Neural cell (in vitro differentiated cells): Measurements from ENCODE around the gene IL2RG. TPM values are rescaled to one million over a fixed set of nuclear protein-coding genes. Genes with fewer than 3 reads are reported as not detected.

Experiments used
- H2AFZ ChIP-seq: fragments of 200-600, 300-800 bp; sonication (generic), shearing (Covaris generic); 2 replicates; pipeline ENCODE4 v1.6.0; 2014; ENCODE audit warnings: low read depth, mild to moderate bottlenecking, antibody characterized with exemption, low read length, moderate library complexity
- H3F3A ChIP-seq: fragments of 200-600 bp; shearing (Covaris generic); 2 replicates; pipeline ENCODE4 v1.6.1; 2016; ENCODE audit warnings: mild to moderate bottlenecking, moderate library complexity, mixed read lengths, antibody characterized with exemption, low read length; ENCODE audit not compliant: insufficient read depth, poor library complexity, severe bottlenecking
- H3K27ac ChIP-seq: fragments of 200-600, 300-800 bp; sonication (generic), shearing (Covaris generic); 2 replicates; pipeline ENCODE4 v1.5.1; 2014; ENCODE audit warnings: mild to moderate bottlenecking, low read length, moderate library complexity
- H3K27me3 ChIP-seq: fragments of 300-800, 200-600 bp; sonication (generic), shearing (Covaris generic); 2 replicates; pipeline ENCODE4 v1.6.0; 2014; ENCODE audit warnings: mild to moderate bottlenecking, low read depth, low read length, moderate library complexity; ENCODE audit not compliant: insufficient read depth
- H3K36me3 ChIP-seq: fragments of 300-800, 200-600 bp; sonication (generic), shearing (Covaris generic); 2 replicates; pipeline ENCODE4 v1.5.1; 2014; ENCODE audit warnings: mild to moderate bottlenecking, antibody characterized with exemption, low read length, moderate library complexity; ENCODE audit not compliant: insufficient read depth
- H3K4me2 ChIP-seq: fragments of 300-800, 200-600 bp; sonication (generic), shearing (Covaris generic); 2 replicates; pipeline ENCODE4 v1.6.0; 2014; ENCODE audit warnings: mild to moderate bottlenecking, low read length
- H3K4me3 ChIP-seq: fragments of 300-800, 200-600 bp; sonication (generic), shearing (Covaris generic); 2 replicates; pipeline ENCODE4 v1.5.1; 2014; ENCODE audit warnings: mild to moderate bottlenecking, low read length, moderate library complexity
- H3K79me2 ChIP-seq: fragments of 200-600 bp; shearing (Covaris generic); replicated peaks from 2 replicates; pipeline ENCODE4 v1.6.0; 2014; ENCODE audit warnings: mild to moderate bottlenecking, low read length, moderate library complexity; ENCODE audit not compliant: insufficient read depth
- H3K9ac ChIP-seq: fragments of 300-800, 200-600 bp; sonication (generic), shearing (Covaris generic); 2 replicates; pipeline ENCODE4 v1.6.1; 2016; ENCODE audit warnings: mild to moderate bottlenecking, low read length, mixed read lengths
- H3K9me2 ChIP-seq: fragments of 200-600 bp; shearing (Covaris generic); 2 replicates; pipeline ENCODE4 v1.6.1; 2016; ENCODE audit warnings: mild to moderate bottlenecking, low read length, mixed read lengths; ENCODE audit not compliant: insufficient read depth
- H3K9me3 ChIP-seq: fragments of 200-600, 300-800 bp; sonication (generic), shearing (Covaris generic); 2 replicates; pipeline ENCODE4 v1.6.1; 2016; ENCODE audit warnings: mild to moderate bottlenecking, mixed run types, low read length, moderate library complexity, mixed read lengths
- H4K20me1 ChIP-seq: fragments of 200-600 bp; shearing (Covaris generic); 2 replicates; pipeline ENCODE4 v1.6.1; 2016; ENCODE audit warnings: mild to moderate bottlenecking, mixed run types; ENCODE audit not compliant: insufficient read depth
- EP300 ChIP-seq: fragments of 450-650 bp; conservative IDR thresholded peaks from 2 replicates; pipeline ENCODE4 v1.6.1; 2014; ENCODE audit warnings: antibody characterized with exemption, mild to moderate bottlenecking, moderate library complexity; ENCODE audit not compliant: poor library complexity, severe bottlenecking
- EZH2 ChIP-seq: fragments of 200-600, 300-800 bp; shearing (Covaris generic), sonication (generic); IDR thresholded peaks from 2 replicates; pipeline ENCODE4 v1.6.1; 2014; ENCODE audit warnings: antibody characterized with exemption, low read length, borderline replicate concordance, mild to moderate bottlenecking; ENCODE audit not compliant: insufficient read depth, poor library complexity, severe bottlenecking
- MXI1 ChIP-seq: fragments of 450-650 bp; conservative IDR thresholded peaks from 2 replicates; pipeline ENCODE4 v1.6.1; 2014; ENCODE audit warnings: antibody characterized with exemption, mild to moderate bottlenecking; ENCODE audit not compliant: poor library complexity, severe bottlenecking
- POLR2AphosphoS5 ChIP-seq: IDR thresholded peaks from 2 replicates; pipeline ENCODE4 v1.6.1; 2012
- RAD21 ChIP-seq: fragments of 450-650 bp; conservative IDR thresholded peaks from 2 replicates; pipeline ENCODE4 v1.6.1; 2014; ENCODE audit warnings: antibody characterized with exemption, mild to moderate bottlenecking, moderate library complexity
- REST ChIP-seq: IDR thresholded peaks from 2 replicates; pipeline ENCODE4 v1.6.1; 2012; ENCODE audit warnings: borderline replicate concordance
- SMC3 ChIP-seq: fragments of 450-650 bp; conservative IDR thresholded peaks from 2 replicates; pipeline ENCODE4 v1.6.1; 2014; ENCODE audit warnings: antibody characterized with exemption, mild to moderate bottlenecking, moderate library complexity; ENCODE audit not compliant: poor library complexity
- TAF1 ChIP-seq: IDR thresholded peaks from 2 replicates; pipeline ENCODE4 v1.6.1; 2012; ENCODE audit warnings: low read depth
- polyA plus RNA-seq: library from polyadenylated mRNA; depleted of rRNA; stranded (reverse); fragments of >200 nt; gene quantifications from 2 replicates; pipeline ENCODE4 v1.2.3, GENCODE V29; 2014
- TF ChIP-seq, protein P1 (sequence below): fragments of 450-650 bp; IDR thresholded peaks from 2 replicates; pipeline ENCODE4 v1.5.1; 2014; ENCODE audit warnings: antibody characterized with exemption, mild to moderate bottlenecking, moderate library complexity; ENCODE audit not compliant: poor library complexity, severe bottlenecking

Gene IL2RG
- polyA plus RNA-seq, 1 donor from 2014 or later = not detected

- Histone ChIP-seq H3K9me2 (no peaks in the 10 kb centered on the region), H3K27me3 (no peaks in the 10 kb centered on the region), H3F3A (no peaks in the 10 kb centered on the region), H3K27ac (no peak overlapping the region), H3K9me3 (no peaks in the 10 kb centered on the region), H4K20me1 (no peaks in the 10 kb centered on the region), H3K4me3 (peak overlapping the region; percentile 78), H3K36me3 (no peaks in the 10 kb centered on the region), H3K79me2 (peaks cover 26% of the 10 kb centered on the region), H3K9ac (no peak overlapping the region), H2AFZ (no peak overlapping the region), H3K4me2 (no peak overlapping the region)
- TF ChIP-seq EP300 = no peak
- no peak for TF ChIP-seq RAD21
- TF ChIP-seq POLR2AphosphoS5 = no peak
- TF ChIP-seq REST = no peak
- TF ChIP-seq MXI1 = no peak
- TF ChIP-seq SMC3 = no peak
- TF ChIP-seq, protein P1, sequence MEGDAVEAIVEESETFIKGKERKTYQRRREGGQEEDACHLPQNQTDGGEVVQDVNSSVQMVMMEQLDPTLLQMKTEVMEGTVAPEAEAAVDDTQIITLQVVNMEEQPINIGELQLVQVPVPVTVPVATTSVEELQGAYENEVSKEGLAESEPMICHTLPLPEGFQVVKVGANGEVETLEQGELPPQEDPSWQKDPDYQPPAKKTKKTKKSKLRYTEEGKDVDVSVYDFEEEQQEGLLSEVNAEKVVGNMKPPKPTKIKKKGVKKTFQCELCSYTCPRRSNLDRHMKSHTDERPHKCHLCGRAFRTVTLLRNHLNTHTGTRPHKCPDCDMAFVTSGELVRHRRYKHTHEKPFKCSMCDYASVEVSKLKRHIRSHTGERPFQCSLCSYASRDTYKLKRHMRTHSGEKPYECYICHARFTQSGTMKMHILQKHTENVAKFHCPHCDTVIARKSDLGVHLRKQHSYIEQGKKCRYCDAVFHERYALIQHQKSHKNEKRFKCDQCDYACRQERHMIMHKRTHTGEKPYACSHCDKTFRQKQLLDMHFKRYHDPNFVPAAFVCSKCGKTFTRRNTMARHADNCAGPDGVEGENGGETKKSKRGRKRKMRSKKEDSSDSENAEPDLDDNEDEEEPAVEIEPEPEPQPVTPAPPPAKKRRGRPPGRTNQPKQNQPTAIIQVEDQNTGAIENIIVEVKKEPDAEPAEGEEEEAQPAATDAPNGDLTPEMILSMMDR = no peak
- no peak for TF ChIP-seq EZH2
- no peak for TF ChIP-seq TAF1
Measured at GRCh38 chrX:71148278-71148663, 36.9 kb upstream of the IL2RG start.

DNA sequence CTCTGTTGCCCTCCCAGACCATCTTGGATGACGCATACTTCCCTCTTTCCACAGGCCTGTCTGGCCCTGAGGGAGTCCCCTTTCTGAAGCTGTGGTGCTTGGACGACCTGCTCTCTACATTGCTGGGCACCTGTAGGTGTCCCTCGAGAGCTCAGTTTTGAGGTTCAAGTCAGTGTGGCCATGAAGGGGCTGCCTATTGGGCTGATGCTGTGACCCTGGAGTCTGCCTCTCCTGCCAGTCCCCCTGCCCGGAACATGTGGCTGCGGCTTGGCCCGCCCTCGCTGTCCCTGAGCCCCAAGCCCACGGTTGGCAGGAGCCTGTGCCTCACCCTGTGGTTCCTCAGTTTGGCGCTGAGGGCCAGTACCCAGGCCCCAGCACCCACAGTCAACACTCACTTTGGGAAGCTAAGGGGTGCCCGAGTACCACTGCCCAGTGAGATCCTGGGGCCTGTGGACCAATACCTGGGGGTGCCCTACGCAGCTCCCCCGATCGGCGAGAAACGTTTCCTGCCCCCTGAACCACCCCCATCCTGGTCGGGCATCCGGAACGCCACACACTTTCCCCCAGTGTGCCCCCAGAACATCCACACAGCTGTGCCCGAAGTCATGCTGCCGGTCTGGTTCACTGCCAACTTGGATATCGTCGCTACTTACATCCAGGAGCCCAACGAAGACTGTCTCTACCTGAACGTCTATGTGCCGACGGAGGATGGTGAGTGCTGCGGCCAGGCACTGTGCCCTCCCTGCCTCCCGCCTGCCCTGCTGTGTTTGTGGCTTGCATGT, 36.3 kb upstream of the IL2RG start:
- no peak for TF ChIP-seq MXI1
- TF ChIP-seq EP300 = no peak
- no peak for TF ChIP-seq RAD21
- TF ChIP-seq REST = no peak
- no peaks in the 10 kb centered on the region for H3F3A ChIP-seq
- H3K27ac ChIP-seq = no peak overlapping the region

More for the DNA sequence above, 36.3 kb upstream of the IL2RG start:
- H3K9me2 ChIP-seq = no peaks in the 10 kb centered on the region
- H3K4me3 ChIP-seq = peak overlapping the region; percentile 78
- peaks cover 26% of the 10 kb centered on the region for H3K79me2 ChIP-seq
- H3K4me2 ChIP-seq = no peak overlapping the region
- no peaks in the 10 kb centered on the region for H4K20me1 ChIP-seq
- H2AFZ ChIP-seq = no peak overlapping the region
- no peaks in the 10 kb centered on the region for H3K36me3 ChIP-seq
- H3K9me3 ChIP-seq = no peaks in the 10 kb centered on the region
- no peaks in the 10 kb centered on the region for H3K27me3 ChIP-seq
- H3K9ac ChIP-seq = no peak overlapping the region
